ENCODE data around the gene NEMP2.

NEMP2 gene

DNA sequence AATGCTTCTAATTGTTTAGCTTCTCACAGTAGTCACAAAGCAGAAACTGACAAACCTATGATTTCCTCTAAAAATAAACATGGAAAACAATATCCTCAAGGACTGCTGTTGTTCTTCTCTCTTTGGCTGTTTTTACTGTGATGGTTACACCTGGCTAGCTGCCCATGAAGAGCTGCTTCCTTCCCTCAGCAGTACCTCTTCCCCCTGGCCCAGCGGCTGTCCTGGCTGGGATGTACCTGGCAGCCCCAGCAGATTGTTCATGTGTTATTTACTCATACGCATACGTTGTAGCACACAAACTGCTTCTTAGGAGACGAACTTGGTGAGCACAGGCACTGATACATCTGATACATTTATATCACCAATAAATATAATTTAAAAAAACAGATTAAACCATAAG is 27.4 kb downstream of the NEMP2 start:
- H3K4me3 ChIP-seq (replicated peaks in 1 of 2; ENCODE audit: low read depth in 2 of 2, low read length in 2 of 2), result no peak overlapping the region
- TF ChIP-seq, protein P1, sequence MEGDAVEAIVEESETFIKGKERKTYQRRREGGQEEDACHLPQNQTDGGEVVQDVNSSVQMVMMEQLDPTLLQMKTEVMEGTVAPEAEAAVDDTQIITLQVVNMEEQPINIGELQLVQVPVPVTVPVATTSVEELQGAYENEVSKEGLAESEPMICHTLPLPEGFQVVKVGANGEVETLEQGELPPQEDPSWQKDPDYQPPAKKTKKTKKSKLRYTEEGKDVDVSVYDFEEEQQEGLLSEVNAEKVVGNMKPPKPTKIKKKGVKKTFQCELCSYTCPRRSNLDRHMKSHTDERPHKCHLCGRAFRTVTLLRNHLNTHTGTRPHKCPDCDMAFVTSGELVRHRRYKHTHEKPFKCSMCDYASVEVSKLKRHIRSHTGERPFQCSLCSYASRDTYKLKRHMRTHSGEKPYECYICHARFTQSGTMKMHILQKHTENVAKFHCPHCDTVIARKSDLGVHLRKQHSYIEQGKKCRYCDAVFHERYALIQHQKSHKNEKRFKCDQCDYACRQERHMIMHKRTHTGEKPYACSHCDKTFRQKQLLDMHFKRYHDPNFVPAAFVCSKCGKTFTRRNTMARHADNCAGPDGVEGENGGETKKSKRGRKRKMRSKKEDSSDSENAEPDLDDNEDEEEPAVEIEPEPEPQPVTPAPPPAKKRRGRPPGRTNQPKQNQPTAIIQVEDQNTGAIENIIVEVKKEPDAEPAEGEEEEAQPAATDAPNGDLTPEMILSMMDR (IDR thresholded peaks at IDR 0.05; ENCODE audit: low read depth, low read length), result no peak
- no peak for DNase-seq (ENCODE audit: low read depth in 2 of 2)

DNA sequence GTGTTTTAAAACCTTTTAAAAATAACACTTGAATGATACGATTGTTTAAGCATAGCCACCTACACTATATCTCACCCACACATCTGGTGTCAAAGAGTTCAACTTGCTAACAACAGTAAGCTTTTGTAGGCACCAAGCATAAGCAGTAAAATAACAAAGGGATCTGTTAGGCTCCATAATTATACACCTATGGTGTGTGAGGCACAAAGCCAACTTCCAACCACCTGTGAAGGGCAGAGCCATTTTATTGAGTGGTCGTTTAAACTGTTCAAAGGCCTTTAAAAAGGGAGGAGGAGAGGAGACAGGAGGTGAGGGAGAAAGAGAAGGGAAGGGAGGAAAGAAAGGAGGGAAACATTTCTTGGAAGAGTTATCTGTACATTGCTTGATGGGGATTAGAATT is 27.9 kb downstream of the NEMP2 start:
- TF ChIP-seq, protein P1 (IDR thresholded peaks at IDR 0.05; ENCODE audit: low read depth, low read length), result no peak
- DNase-seq (ENCODE audit: low read depth in 2 of 2), result no peak
- H3K4me3 ChIP-seq (replicated peaks in 1 of 2; ENCODE audit: low read depth in 2 of 2, low read length in 2 of 2), result no peak overlapping the region

DNA sequence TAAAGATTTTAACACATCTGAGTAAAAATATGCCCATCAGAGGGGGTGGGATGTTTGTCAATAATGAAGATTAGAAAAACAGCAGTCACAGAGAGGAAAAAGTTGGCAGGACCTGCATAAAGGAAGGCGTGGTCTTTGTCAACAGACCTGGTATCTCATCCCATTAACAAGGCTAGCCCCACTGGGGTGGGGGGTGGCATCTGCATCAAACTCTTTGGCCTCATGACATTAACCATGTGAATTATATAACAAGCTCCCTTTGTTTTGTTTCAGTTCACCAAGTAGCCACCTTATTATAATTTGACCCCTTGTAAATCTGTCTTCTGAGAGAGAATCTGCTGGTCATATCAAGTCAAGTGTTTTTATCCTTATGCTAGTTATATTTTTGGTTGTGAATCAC is 28.8 kb downstream of the NEMP2 start:
- TF ChIP-seq, protein P1 (IDR thresholded peaks at IDR 0.05; ENCODE audit: low read depth, low read length), result no peak
- no peak for DNase-seq (ENCODE audit: low read depth in 2 of 2)
- H3K4me3 ChIP-seq (replicated peaks in 1 of 2; ENCODE audit: low read depth in 2 of 2, low read length in 2 of 2), result no peak overlapping the region

DNA sequence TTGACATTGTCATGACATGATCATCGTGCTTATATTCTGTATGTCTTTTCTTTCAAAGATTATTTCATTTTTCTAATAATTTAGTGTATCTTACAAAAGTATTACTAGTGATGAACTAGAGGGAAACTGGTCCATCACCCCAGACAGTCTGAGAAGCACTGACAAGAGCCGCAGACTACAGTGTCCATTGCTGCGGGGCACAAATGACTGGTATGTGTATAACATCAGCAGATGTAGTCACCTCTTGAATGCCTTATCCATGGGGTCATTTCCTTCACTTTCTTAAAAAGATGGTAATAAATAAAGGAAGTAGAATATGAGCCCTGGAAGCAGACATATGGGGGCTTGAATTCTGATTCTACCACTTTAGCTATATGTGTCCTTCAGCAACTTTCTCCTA is 29.6 kb downstream of the NEMP2 start:
- TF ChIP-seq, protein P1 (IDR thresholded peaks at IDR 0.05; ENCODE audit: low read depth, low read length), result no peak
- no peak overlapping the region for H3K4me3 ChIP-seq (replicated peaks in 1 of 2; ENCODE audit: low read depth in 2 of 2, low read length in 2 of 2)
- no peak for DNase-seq (ENCODE audit: low read depth in 2 of 2)

DNA sequence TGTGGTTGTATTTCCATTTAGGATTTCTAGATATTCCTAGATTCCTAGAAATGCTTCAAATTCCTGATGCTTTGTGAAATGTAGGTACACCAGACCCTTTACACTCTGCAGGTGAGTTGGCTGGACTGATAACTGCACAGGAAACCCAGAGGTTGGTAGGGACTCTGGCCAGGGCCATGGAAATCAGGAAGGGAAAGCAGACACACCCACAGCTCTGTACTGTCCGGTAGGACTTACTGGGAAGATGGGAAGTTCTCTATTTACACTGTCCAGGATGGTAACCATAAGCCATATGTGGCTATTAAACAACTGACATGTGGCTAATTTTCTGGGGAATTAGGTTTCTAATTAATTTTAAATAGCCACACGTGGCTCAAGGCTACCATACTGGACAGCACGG is 31.4 kb downstream of the NEMP2 start:
- TF ChIP-seq, protein P1 (IDR thresholded peaks at IDR 0.05; ENCODE audit: low read depth, low read length), result no peak
- DNase-seq (ENCODE audit: low read depth in 2 of 2), result no peak
- H3K4me3 ChIP-seq (replicated peaks in 1 of 2; ENCODE audit: low read depth in 2 of 2, low read length in 2 of 2), result no peak overlapping the region

DNA sequence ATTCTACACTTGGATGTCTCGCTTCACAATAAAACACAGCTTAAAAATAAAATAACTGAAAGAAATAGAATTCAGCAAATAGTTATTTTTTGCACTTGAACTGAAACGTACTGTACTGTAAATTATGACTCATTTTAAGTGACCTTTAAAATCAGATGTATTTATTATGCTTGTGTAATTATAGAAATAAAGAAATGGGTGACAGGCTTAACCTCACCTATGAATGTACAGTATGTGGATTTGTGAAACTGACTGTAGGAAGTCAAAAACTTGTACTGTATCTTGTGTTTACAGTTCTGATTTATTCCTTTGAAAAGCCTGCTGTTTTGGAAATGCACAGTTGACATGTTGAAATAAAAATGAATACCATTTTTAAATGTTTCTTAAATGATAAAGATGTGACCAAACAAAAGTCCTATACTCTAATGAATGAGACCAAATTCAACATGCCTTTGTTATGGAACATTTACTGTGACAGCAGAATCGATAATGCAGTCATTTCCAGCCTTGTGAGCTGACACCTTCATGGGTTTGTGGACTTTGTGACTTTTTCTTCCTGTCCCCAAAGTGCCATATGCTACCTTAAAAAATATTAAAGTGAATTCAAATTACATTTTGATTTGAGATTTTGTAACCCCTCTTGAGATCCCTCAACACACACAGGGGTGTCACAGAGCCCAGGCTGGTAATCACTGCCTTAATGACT is 32.7 kb downstream of the NEMP2 start:
- TF ChIP-seq, protein P1 (IDR thresholded peaks at IDR 0.05; ENCODE audit: low read depth, low read length), result no peak
- H3K4me3 ChIP-seq (replicated peaks in 1 of 2; ENCODE audit: low read depth in 2 of 2, low read length in 2 of 2), result no peak overlapping the region

DNA sequence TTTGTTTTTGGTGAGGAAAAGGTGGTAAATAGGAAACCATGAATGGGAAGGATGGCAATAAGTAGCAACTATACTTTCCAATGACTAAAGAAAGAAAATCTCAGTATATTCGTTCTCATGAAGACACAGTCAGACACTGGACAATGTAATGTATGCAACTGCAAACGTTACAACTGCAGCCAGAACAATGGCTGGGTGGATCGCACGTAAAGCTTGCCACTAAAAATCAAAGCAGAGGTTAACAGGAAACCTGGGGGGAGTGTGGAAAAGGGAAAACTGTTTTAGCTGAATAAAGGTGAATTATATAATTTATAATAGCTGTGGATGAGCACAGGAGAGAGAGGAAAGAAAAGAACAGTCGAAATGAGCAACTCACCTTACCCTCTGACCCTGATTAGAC is 33.3 kb downstream of the NEMP2 start:
- no peak overlapping the region for H3K4me3 ChIP-seq (replicated peaks in 1 of 2; ENCODE audit: low read depth in 2 of 2, low read length in 2 of 2)
- TF ChIP-seq, protein P1 (IDR thresholded peaks at IDR 0.05; ENCODE audit: low read depth, low read length), result no peak
- DNase-seq (ENCODE audit: low read depth in 2 of 2), result no peak

More for the DNA sequence above, 32.7 kb downstream of the NEMP2 start:
- peak in 1 of 2 donors; percentile 6 for DNase-seq (ENCODE audit: low read depth in 2 of 2)

All from cardiac fibroblast (primary cell).